ENCODE results near the gene MRPL20.

DNA sequence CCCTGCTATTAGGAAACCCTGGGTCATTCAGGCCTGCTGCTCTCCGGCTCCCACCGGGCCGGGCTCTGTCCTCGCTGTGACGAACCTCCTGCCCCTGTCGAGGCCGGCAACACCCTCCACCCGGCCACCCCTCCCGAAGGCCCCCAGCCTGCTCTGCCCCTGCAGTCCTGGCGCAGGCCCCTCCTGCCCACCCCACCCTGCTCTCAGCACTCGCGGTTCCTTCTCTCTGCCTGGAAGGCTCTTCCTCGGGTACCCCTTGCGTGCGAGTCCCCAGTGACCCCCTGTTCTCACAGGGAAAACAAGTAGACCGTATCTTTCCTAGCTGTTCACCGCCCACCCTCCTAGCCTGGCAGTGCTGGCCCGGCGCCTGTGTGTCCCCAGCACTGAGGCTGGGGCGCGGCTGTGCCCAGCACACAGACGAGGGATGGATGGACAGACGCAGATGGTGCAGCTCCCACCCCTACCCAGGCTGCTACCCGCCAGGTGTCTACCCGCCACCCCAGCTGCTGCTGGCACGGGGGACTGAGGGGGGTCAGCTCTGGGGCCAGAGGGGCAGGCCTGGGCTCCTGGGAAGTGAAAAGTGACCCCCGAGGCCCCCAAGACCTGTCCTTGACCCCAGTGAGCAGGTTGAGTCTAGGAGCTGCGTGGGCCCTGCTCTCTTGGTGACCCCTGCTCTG lies 25.3 kb upstream of the MRPL20 start:
- TF ChIP-seq EGR1 (IDR thresholded peaks at IDR 0.05): no peak
- no peak for TF ChIP-seq CEBPB (IDR thresholded peaks at IDR 0.05)
- no peak for TF ChIP-seq EP300 (IDR thresholded peaks at IDR 0.05; ENCODE audit: borderline replicate concordance)
- no peak for TF ChIP-seq CREB1 (IDR thresholded peaks at IDR 0.05; ENCODE audit: low read depth)
- TF ChIP-seq RAD21 (IDR thresholded peaks at IDR 0.05; ENCODE audit: low read depth): no peak
- TF ChIP-seq TAF1 (IDR thresholded peaks at IDR 0.05; ENCODE audit: low read depth): no peak
- no peak for TF ChIP-seq FOXM1 (IDR thresholded peaks at IDR 0.05; ENCODE audit: borderline replicate concordance, low read depth)
- TF ChIP-seq, protein P1, sequence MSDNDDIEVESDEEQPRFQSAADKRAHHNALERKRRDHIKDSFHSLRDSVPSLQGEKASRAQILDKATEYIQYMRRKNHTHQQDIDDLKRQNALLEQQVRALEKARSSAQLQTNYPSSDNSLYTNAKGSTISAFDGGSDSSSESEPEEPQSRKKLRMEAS (IDR thresholded peaks at IDR 0.05): no peak
- TF ChIP-seq, protein P2, sequence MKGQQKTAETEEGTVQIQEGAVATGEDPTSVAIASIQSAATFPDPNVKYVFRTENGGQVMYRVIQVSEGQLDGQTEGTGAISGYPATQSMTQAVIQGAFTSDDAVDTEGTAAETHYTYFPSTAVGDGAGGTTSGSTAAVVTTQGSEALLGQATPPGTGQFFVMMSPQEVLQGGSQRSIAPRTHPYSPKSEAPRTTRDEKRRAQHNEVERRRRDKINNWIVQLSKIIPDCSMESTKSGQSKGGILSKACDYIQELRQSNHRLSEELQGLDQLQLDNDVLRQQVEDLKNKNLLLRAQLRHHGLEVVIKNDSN (IDR thresholded peaks at IDR 0.05): no peak

Measured in Ishikawa (cell line).